ENCODE measurements around the gene CALHM2. TPM values are rescaled to one million over a fixed set of nuclear protein-coding genes. Genes with fewer than 3 reads are reported as not detected.

CALHM2 gene
- total and polyA plus RNA-seq, 2 of the 4 experiments (the other 2 are of a cell fraction), result 2.5 to 7.9 TPM

GRCh38 chr10:103449208-103450144, 2.7 kb downstream of the CALHM2 start:
- Histone ChIP-seq H3K23ac (ENCODE audit: low read depth, low read length) (no peak overlapping the region), H3K4me2 (ENCODE audit: low read depth, low read length) (no peak overlapping the region), H4K5ac (ENCODE audit: low read depth, low read length) (no peak overlapping the region), H2AK9ac (replicated peaks; ENCODE audit: low read depth, low read length, poor library complexity) (no peak overlapping the region), H3K14ac (replicated peaks; ENCODE audit: low read depth, low read length) (no peak overlapping the region), H3K4me3 (ENCODE audit: insufficient read depth, low read depth, low read length) (no peak overlapping the region), H3K4ac (ENCODE audit: low read depth, low read length) (no peak overlapping the region), H4K91ac (ENCODE audit: insufficient read depth, low read depth, low read length) (no peak overlapping the region), H2BK20ac (ENCODE audit: low read depth, low read length) (no peak overlapping the region), H3K9ac (ENCODE audit: low read depth, low read length) (no peak overlapping the region), H3K4me1 (ENCODE audit: control insufficient read depth, insufficient read depth, low read length) (peaks cover 11% of the 10 kb centered on the region; the same call in 1 of the 2 replicates), H2BK5ac (ENCODE audit: low read depth, low read length, poor library complexity, severe bottlenecking) (no peak overlapping the region), H2BK120ac (ENCODE audit: low read depth, low read length) (no peak overlapping the region), H4K8ac (ENCODE audit: low read depth in 2 of 2, low read length in 2 of 2) (no peak overlapping the region), H3K56ac (ENCODE audit: extremely low read depth, insufficient read depth, low read length) (no peak overlapping the region), H2AK5ac (ENCODE audit: low read depth, low read length) (peak overlapping the region; percentile 43; the same call in 1 of the 2 replicates), H2AFZ (replicated peaks; ENCODE audit: low read length, poor library complexity) (peak overlapping the region; percentile 2), H3K36me3 (ENCODE audit: control insufficient read depth, insufficient read depth, low read length) (peaks cover 36% of the 10 kb centered on the region), H3K27me3 (ENCODE audit: control insufficient read depth, insufficient read depth, low read length) (no peaks in the 10 kb centered on the region), H4K20me1 (ENCODE audit: insufficient read depth, low read length) (peaks cover 12% of the 10 kb centered on the region; the same call in 1 of the 2 replicates), H3K18ac (ENCODE audit: low read depth, low read length) (no peak overlapping the region), H2BK15ac (ENCODE audit: low read depth, low read length) (no peak overlapping the region), H3K9me3 (ENCODE audit: control insufficient read depth, insufficient read depth, low read length) (no peaks in the 10 kb centered on the region), H3K27ac (ENCODE audit: insufficient read depth, low read length) (no peak overlapping the region), H3K79me1 (ENCODE audit: low read depth in 1 of 2, low read length in 2 of 2) (peaks cover 0 to 34% of the 10 kb centered on the region in 2 experiments; a peak in 1 of 4 replicates), H3K9me1 (ENCODE audit: insufficient read depth, low read length) (peaks cover 10% of the 10 kb centered on the region)
- dilution Hi-C loops (cut with HindIII; ENCODE audit: low sequenced_read_pairs, unreplicated experiment), result no loop called here
- WGBS, 2 experiments (ENCODE audit: extremely low coverage in 2 of 2, insufficient read length in 1 of 2), result 94% methylated on average over 22 of the region's 34 CpGs; no CpG with 5 or more reads in 1 of the 2 experiments
- ChIA-PET POLR2A (ENCODE audit: unreplicated experiment) (no interaction called here), CTCF (no interaction called here)
- DNase-seq, result no peak
- BruUV-seq (replicated peaks), result no TSS peak
- intact Hi-C loops (cut with micrococcal nuclease), result no loop called here
- ATAC-seq (ENCODE audit: low read depth), result no peak; the same call in 1 of the 2 replicates
- TF ChIP-seq MAZ (IDR thresholded peaks at IDR 0.05; ENCODE audit: borderline replicate concordance, low read depth, low read length), result no peak
- no peak for TF ChIP-seq RAD21 (IDR thresholded peaks at IDR 0.05; ENCODE audit: low read length)
- no peak for TF ChIP-seq CEBPB (IDR thresholded peaks at IDR 0.05; ENCODE audit: low read depth, low read length)
- TF ChIP-seq BHLHE40 (IDR thresholded peaks at IDR 0.05; ENCODE audit: low read depth, low read length), result no peak
- TF ChIP-seq FOS (IDR thresholded peaks at IDR 0.05; ENCODE audit: low read depth, low read length), result no peak
- TF ChIP-seq SMC3 (IDR thresholded peaks at IDR 0.05; ENCODE audit: low read depth, low read length), result no peak
- in situ Hi-C loops (cut with MboI; ENCODE audit: low sequenced_read_pairs), result no loop called here
